Measurements from ENCODE around the gene TRIM46. TPM values are rescaled to one million over a fixed set of nuclear protein-coding genes. Genes with fewer than 3 reads are reported as not detected.

Gene TRIM46
- total RNA-seq, 1 donor from 2014 or later, result 1.2 TPM

DNA sequence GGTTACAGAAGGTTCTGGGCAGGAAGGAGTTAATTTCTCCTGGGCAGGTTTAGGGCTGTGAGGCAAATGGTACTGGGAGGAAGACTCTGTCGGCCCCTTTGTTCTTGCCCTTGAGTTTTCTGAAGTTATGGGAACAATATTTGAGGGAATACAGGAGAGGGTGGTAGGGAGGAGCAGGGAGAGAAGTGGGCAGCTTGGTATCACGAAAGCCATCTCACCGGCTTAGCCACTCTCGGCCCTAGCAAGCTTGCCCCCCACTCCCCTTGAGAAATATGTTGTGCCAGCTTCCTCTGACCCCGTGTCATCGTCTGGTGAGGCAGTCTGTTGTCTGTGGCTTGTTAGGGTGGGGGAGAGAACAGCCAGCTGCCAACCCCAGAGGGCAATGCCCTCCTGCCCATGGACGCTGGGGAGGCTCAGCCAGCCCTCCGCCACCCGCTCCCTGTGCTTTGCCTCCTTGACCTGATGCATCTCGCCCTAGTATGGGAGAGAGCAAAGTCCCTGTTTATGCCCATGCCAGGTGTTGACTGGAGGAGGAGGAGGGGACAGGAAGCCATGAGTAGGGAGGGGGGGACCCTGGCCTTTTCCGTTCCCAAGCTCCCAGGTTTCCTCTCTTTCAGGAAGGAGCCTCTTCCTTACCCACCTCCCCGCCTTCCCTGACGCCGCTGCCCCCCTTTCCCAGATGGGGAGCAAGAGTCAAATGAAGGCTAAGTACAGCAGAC, 44.7 kb upstream of the TRIM46 start:
- Mint-ChIP-seq H3K9me3 (no peaks in the 10 kb centered on the region), H3K4me1 (peaks cover 30% of the 10 kb centered on the region), H3K27me3 (peaks cover 41% of the 10 kb centered on the region), H3K4me3 (peak overlapping the region; percentile 52), H3K36me3 (ENCODE audit: low read depth) (no peaks in the 10 kb centered on the region), H3K27ac (no peak overlapping the region)
- ChIA-PET POLR2A (interaction anchor here (0.6 to 1.8 kb wide), 3 partner anchors 14 to 43 kb away, joined by 3 to 7 read pairs (median 6); no protein-coding TSS in a partner anchor), CTCF (interaction anchor here (0.7 to 1.6 kb wide), 3 partner anchors 34 to 38 kb away, joined by 3 to 4 read pairs (median 4); no protein-coding TSS in a partner anchor)
- DNase-seq (no peak), ATAC-seq (ENCODE audit: low read depth) (no peak)
- TF ChIP-seq CTCF (IDR thresholded peaks at IDR 0.05), result no peak
- intact Hi-C loops (cut with micrococcal nuclease), result loop anchor here (5.0 kb wide), 1 partner anchor 37 kb away; no protein-coding TSS in a partner anchor

- DNase-seq (no peak), ATAC-seq (ENCODE audit: low read depth) (no peak)
- intact Hi-C loops (cut with micrococcal nuclease), result no loop called here
- H3K9me3 Mint-ChIP-seq, result no peaks in the 10 kb centered on the region
- H3K4me1 Mint-ChIP-seq, result peaks cover 39% of the 10 kb centered on the region
- CTCF ChIA-PET, result interaction anchor here (1.4 to 1.8 kb wide), 2 partner anchors 37 to 39 kb away, joined by 3 to 6 read pairs; no protein-coding TSS in a partner anchor
- H3K27me3 Mint-ChIP-seq, result peaks cover 34% of the 10 kb centered on the region
- H3K36me3 Mint-ChIP-seq (ENCODE audit: low read depth), result peaks cover 3% of the 10 kb centered on the region
- H3K4me3 Mint-ChIP-seq, result no peak overlapping the region
- TF ChIP-seq CTCF (IDR thresholded peaks at IDR 0.05), result no peak
- H3K27ac Mint-ChIP-seq, result no peak overlapping the region
- POLR2A ChIA-PET, result interaction anchor here (0.6 to 1.1 kb wide), 2 partner anchors 21 to 43 kb away, joined by 3 read pairs; partner anchors contain the start of gene KRTCAP2
Observed at GRCh38 chr1:155130272-155131006, 43.2 kb upstream of the TRIM46 start.

DNA sequence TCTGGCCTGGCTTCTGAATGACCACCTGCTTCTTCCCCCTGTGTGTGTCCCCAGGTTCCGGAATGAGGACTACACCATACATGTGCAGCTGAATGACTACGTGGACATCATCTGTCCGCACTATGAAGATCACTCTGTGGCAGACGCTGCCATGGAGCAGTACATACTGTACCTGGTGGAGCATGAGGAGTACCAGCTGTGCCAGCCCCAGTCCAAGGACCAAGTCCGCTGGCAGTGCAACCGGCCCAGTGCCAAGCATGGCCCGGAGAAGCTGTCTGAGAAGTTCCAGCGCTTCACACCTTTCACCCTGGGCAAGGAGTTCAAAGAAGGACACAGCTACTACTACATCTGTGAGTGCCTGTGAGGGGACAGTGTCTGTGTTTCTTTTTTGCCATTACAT, 42.4 kb upstream of the TRIM46 start:
- peaks cover 40% of the 10 kb centered on the region for H3K4me1 Mint-ChIP-seq
- no peaks in the 10 kb centered on the region for H3K9me3 Mint-ChIP-seq
- ChIA-PET POLR2A (interaction anchor here (1.1 kb wide), 1 partner anchor 42 kb away, joined by 3 read pairs; the partner anchor contains the start of gene KRTCAP2), CTCF (interaction anchor here (1.8 to 2.8 kb wide), 2 partner anchors 36 to 40 kb away, joined by 6 to 8 read pairs; no protein-coding TSS in a partner anchor)
- ATAC-seq (ENCODE audit: low read depth) (no peak), DNase-seq (no peak)
- H3K4me3 Mint-ChIP-seq, result no peak overlapping the region
- intact Hi-C loops (cut with micrococcal nuclease), result no loop called here
- peaks cover 31% of the 10 kb centered on the region for H3K27me3 Mint-ChIP-seq
- peaks cover 11% of the 10 kb centered on the region for H3K36me3 Mint-ChIP-seq (ENCODE audit: low read depth)
- no peak for TF ChIP-seq CTCF (IDR thresholded peaks at IDR 0.05)
- no peak overlapping the region for H3K27ac Mint-ChIP-seq

DNA sequence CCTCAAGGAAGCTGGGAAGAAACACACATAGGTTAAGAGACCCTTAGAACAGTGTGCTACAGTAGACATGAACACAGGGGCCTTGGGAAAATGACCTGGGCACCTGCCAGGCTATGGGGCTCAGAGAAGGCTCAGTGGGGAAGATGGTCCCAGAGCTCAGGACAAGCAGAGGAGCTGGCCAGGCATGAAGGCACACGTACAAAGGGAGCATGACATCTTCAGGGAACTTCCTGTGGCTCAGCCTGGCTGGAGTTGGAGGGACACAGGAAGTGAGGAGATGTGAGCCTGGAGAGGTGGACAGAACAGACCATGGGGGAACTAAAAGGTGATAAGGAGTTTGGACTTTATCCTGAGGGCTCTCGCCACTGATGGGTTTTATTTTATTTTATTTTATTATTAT, 41.8 kb upstream of the TRIM46 start:
- Mint-ChIP-seq H3K27me3 (peaks cover 28% of the 10 kb centered on the region), H3K4me3 (no peak overlapping the region), H3K4me1 (peaks cover 39% of the 10 kb centered on the region), H3K36me3 (ENCODE audit: low read depth) (peaks cover 13% of the 10 kb centered on the region), H3K9me3 (no peaks in the 10 kb centered on the region), H3K27ac (no peak overlapping the region)
- intact Hi-C loops (cut with micrococcal nuclease), result no loop called here
- CTCF ChIA-PET, result interaction anchor here (1.8 to 2.8 kb wide), 2 partner anchors 36 to 40 kb away, joined by 6 to 8 read pairs; no protein-coding TSS in a partner anchor
- POLR2A ChIA-PET, result no interaction called here
- ATAC-seq (ENCODE audit: low read depth) (no peak), DNase-seq (no peak)
- no peak for TF ChIP-seq CTCF (IDR thresholded peaks at IDR 0.05)
